Naive thymus-derived CD4-positive, alpha-beta T cell (primary cell): ENCODE measurements around the gene CRTC1. TPM values are rescaled to one million over a fixed set of nuclear protein-coding genes. Genes with fewer than 3 reads are reported as not detected.

Experiments used
- polyA plus RNA-seq, 2 donors: library from polyadenylated mRNA; unstranded; fragments of 300-500 nt; fragmentation: Illumina TruSeq; gene quantifications; one replicate each; pipeline ENCODE4 v1.2.3, GENCODE V29; 2021
- total RNA-seq, 6 experiments: library from RNA in 5 of 6; stranded (reverse) in 5 of 6; gene quantifications; 1 replicate in 5 of 6; 2 replicates in 1 of 6; pipeline ENCODE4 v1.2.3 and lab custom pipeline; 2021 to 2026

The CRTC1 gene
- total and polyA plus RNA-seq, 7 experiments from 2014 or later = 0.97 to 23.4 (median 20.5) TPM

Other genes starting within 250 kb of the CRTC1 start
- gene ISYNA1, start 245.5 kb upstream of the CRTC1 start, total RNA-seq = 10 to 100 TPM in 4 of 5 experiments, 1 to 10 TPM in 1; 9.5 to 42.5 (median 42.0) TPM
- gene ISYNA1, start 245.5 kb upstream of the CRTC1 start, polyA plus RNA-seq = 10 to 100 TPM; 21.9 to 29.0 TPM
- 10 to 100 TPM; 18.9 to 70.4 (median 25.0) TPM for gene ELL, start 161.6 kb upstream of the CRTC1 start, total RNA-seq
- 10 to 100 TPM in 1 of 2 donors, 1 to 10 TPM in 1; 8.9 to 12.6 TPM for gene ELL, start 161.6 kb upstream of the CRTC1 start, polyA plus RNA-seq
- 100 to 1,000 TPM; 137 to 241 (median 221) TPM for gene FKBP8, start 140.1 kb upstream of the CRTC1 start, total RNA-seq
- gene FKBP8, start 140.1 kb upstream of the CRTC1 start, polyA plus RNA-seq = 100 to 1,000 TPM in 1 of 2 donors, 10 to 100 TPM in 1; 96.9 to 155 TPM
- gene KXD1, start 125.8 kb upstream of the CRTC1 start, total RNA-seq = 100 to 1,000 TPM in 2 of 5 experiments, 10 to 100 TPM in 3; 74.7 to 108 (median 99.9) TPM
- gene KXD1, start 125.8 kb upstream of the CRTC1 start, polyA plus RNA-seq = 10 to 100 TPM; 70.3 to 78.5 TPM
- 1,000 to 10,000 TPM; 1,563 to 2,429 (median 2,196) TPM for gene UBA52, start 111.8 kb upstream of the CRTC1 start, total RNA-seq
- 1,000 to 10,000 TPM; 2,042 to 2,197 TPM for gene UBA52, start 111.8 kb upstream of the CRTC1 start, polyA plus RNA-seq
- 100 to 1,000 TPM in 4 of 5 experiments, 10 to 100 TPM in 1; 83.9 to 152 (median 116) TPM for gene REX1BD, start 94.9 kb upstream of the CRTC1 start, total RNA-seq
- 100 to 1,000 TPM; 164 to 197 TPM for gene REX1BD, start 94.9 kb upstream of the CRTC1 start, polyA plus RNA-seq
- not detected for gene CRLF1, start 76.9 kb upstream of the CRTC1 start, total RNA-seq
- gene CRLF1, start 76.9 kb upstream of the CRTC1 start, polyA plus RNA-seq = under 1 TPM; 0.28 to 0.49 TPM
- under 1 TPM in 2 of 5 experiments, not detected in 3; 0.22 to 0.24 TPM for gene TMEM59L, start 70.8 kb upstream of the CRTC1 start, total RNA-seq
- under 1 TPM; 0.37 to 0.74 TPM for gene TMEM59L, start 70.8 kb upstream of the CRTC1 start, polyA plus RNA-seq
- gene KLHL26, start 46.7 kb upstream of the CRTC1 start, total RNA-seq = 10 to 100 TPM in 4 of 5 experiments, 1 to 10 TPM in 1; 9.5 to 16.3 (median 12.7) TPM
- gene KLHL26, start 46.7 kb upstream of the CRTC1 start, polyA plus RNA-seq = 1 to 10 TPM; 3.7 to 6.1 TPM
- not detected for gene COMP, start 107.6 kb downstream of the CRTC1 start, total RNA-seq
- not detected for gene COMP, start 107.6 kb downstream of the CRTC1 start, polyA plus RNA-seq
- gene UPF1, start 148.3 kb downstream of the CRTC1 start, total RNA-seq = 100 to 1,000 TPM in 4 of 5 experiments, 10 to 100 TPM in 1; 98.7 to 148 (median 113) TPM
- gene UPF1, start 148.3 kb downstream of the CRTC1 start, polyA plus RNA-seq = 10 to 100 TPM in 1 of 2 donors, 1 to 10 TPM in 1; 7.7 to 25.3 TPM
- not detected for gene CERS1, start 212.5 kb downstream of the CRTC1 start, total RNA-seq
- gene CERS1, start 212.5 kb downstream of the CRTC1 start, polyA plus RNA-seq = not detected
- 100 to 1,000 TPM; 124 to 283 (median 163) TPM for gene COPE, start 235.7 kb downstream of the CRTC1 start, total RNA-seq
- 100 to 1,000 TPM; 214 to 247 TPM for gene COPE, start 235.7 kb downstream of the CRTC1 start, polyA plus RNA-seq
- gene DDX49, start 236.0 kb downstream of the CRTC1 start, total RNA-seq = 10 to 100 TPM; 36.4 to 63.2 (median 50.2) TPM
- gene DDX49, start 236.0 kb downstream of the CRTC1 start, polyA plus RNA-seq = 10 to 100 TPM; 19.9 to 50.8 TPM